Cardiac muscle cell (in vitro differentiated cells and primary cell): ENCODE data around the gene RPA3. TPM values are rescaled to one million over a fixed set of nuclear protein-coding genes. Genes with fewer than 3 reads are reported as not detected.

ENCODE experiments used
- DNase-seq, 2 donors: peaks; one replicate each; pipeline versions ENCODE4 v3.0.0 to v3.0.0-alpha.2; 2010 to 2017; ENCODE audit warnings: low read depth in 1 of 2, low spot score in 1 of 2
- H3K27ac ChIP-seq: fragments of 200-600 bp; sonication (generic); 2 replicates; pipeline ENCODE4 v1.5.1; 2016
- H3K27me3 ChIP-seq: fragments of 200-600 bp; sonication (generic); 2 replicates; pipeline ENCODE4 v1.6.0; 2016; ENCODE audit warnings: control low read depth
- H3K36me3 ChIP-seq: fragments of 200-600 bp; sonication (generic); 2 replicates; pipeline ENCODE4 v1.5.1; 2016; ENCODE audit warnings: control low read depth
- H3K4me1 ChIP-seq: fragments of 200-600 bp; sonication (generic); 2 replicates; pipeline ENCODE4 v1.8.1; 2017; ENCODE audit warnings: low read depth, mild to moderate bottlenecking, mixed run types
- H3K4me3 ChIP-seq: fragments of 200-600 bp; sonication (generic); 2 replicates; pipeline ENCODE4 v1.5.1; 2016; ENCODE audit warnings: mild to moderate bottlenecking
- H3K9me3 ChIP-seq: fragments of 200-600 bp; sonication (generic); 2 replicates; pipeline ENCODE4 v1.5.1; 2017; ENCODE audit warnings: low read depth, mild to moderate bottlenecking, control low read depth
- polyA plus RNA-seq: library from polyadenylated mRNA; unstranded; fragments of >200 nt; fragmentation: Nextera tagmentation; extraction: Ambion mirVana; gene quantifications from 2 replicates; pipeline ENCODE4 v1.2.1, GENCODE V29; 2016
- total RNA-seq: library from RNA; depleted of rRNA; stranded (reverse); fragments of >200 nt; gene quantifications from 2 replicates; pipeline ENCODE4 v1.2.3, GENCODE V29; 2016
- TF ChIP-seq, protein P1 (sequence below): IDR thresholded peaks from 2 replicates; pipeline ENCODE4 v1.5.1; 2012; ENCODE audit warnings: low read depth, mild to moderate bottlenecking, low read length

The RPA3 gene
- total and polyA plus RNA-seq, 2 experiments from 2014 or later: 16.6 to 75.8 TPM

DNA sequence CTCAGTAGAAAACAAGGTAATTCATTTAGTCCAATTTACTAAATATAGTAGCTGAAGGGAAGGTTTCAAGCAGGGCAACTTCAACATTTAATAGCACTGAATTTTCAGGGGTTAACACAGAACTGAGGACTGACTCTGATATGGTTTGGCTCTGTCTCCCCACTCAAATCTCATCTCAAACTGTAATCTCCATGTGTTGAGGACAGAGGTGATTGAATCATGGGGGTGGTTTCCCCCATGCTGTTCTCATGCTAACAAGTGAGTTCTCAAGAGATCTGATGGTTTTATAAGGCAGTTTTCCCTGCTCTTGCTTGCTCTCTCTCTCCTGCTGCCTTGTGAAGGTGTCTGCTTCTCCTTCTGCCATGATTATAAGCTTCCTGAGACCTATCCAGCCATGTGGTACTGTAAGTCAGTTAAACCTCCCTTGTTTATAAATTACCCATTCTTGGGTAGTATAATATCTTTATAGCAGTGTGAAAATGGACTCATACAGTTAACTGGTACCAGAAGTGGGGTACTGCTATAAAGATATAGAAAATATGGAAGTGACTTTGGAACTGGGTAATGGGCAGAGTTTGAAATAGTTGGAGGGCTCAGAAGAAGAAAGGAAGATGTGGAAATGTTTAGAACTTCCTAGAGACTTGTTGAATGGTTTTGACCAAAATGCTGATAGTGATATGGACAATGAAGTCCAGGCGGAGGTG lies 87.6 kb downstream of the RPA3 start:
- Histone ChIP-seq H3K36me3 (no peaks in the 10 kb centered on the region), H3K9me3 (no peaks in the 10 kb centered on the region), H3K4me3 (no peak overlapping the region), H3K27ac (no peak overlapping the region), H3K27me3 (no peaks in the 10 kb centered on the region), H3K4me1 (no peaks in the 10 kb centered on the region)
- TF ChIP-seq, protein P1, sequence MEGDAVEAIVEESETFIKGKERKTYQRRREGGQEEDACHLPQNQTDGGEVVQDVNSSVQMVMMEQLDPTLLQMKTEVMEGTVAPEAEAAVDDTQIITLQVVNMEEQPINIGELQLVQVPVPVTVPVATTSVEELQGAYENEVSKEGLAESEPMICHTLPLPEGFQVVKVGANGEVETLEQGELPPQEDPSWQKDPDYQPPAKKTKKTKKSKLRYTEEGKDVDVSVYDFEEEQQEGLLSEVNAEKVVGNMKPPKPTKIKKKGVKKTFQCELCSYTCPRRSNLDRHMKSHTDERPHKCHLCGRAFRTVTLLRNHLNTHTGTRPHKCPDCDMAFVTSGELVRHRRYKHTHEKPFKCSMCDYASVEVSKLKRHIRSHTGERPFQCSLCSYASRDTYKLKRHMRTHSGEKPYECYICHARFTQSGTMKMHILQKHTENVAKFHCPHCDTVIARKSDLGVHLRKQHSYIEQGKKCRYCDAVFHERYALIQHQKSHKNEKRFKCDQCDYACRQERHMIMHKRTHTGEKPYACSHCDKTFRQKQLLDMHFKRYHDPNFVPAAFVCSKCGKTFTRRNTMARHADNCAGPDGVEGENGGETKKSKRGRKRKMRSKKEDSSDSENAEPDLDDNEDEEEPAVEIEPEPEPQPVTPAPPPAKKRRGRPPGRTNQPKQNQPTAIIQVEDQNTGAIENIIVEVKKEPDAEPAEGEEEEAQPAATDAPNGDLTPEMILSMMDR: no peak
- DNase-seq: no peak

DNA sequence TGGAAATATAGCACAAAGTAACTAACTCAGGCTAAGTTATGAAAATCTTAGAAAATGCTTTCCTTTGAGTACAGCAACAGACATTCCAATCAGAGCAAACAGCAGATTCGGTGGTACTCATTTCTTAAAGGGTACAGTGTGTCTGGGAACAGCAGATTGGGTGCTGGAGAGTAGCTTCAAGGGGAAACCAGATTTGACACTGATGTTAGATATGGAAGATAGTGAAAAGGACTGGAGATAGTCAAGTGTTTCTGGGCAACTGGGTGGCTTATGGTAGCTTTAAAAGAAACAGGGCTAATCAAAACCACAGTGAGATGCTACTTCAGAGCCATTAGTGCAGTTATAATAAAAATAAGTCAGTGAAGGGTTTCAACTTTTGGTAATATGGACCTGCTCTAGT lies 89.9 kb downstream of the RPA3 start:
- Histone ChIP-seq H3K9me3 (no peaks in the 10 kb centered on the region), H3K27me3 (no peaks in the 10 kb centered on the region), H3K4me1 (no peaks in the 10 kb centered on the region), H3K27ac (no peak overlapping the region), H3K36me3 (no peaks in the 10 kb centered on the region), H3K4me3 (no peak overlapping the region)
- DNase-seq: no peak
- TF ChIP-seq, protein P1: no peak

DNA sequence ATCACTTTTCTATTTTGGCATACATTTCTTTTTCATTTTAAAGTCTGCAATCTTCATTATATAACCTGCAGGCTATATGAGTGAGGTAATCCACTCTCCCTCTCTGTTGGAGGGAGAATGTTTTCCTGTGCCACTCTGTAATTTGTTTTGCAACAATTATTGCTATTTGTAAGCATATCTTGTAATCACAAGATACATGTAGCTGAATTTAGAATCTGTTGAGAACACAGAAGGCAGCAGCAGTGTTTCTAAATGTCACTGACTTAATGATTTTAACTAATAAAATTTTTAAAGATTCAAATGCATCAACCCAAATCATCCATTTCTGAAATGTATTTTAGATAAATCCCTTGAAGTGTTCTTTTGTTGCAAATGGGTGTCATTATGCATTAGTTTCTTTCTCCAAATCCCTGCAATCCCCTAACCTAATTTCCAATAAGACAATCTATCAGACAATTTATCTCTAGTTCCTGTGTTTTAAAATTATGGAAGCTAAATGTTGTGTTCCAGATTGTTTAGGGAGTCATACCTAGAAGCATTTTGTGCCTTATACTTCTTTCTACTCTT lies 97.7 kb downstream of the RPA3 start:
- no peak for DNase-seq
- Histone ChIP-seq H3K4me3 (no peak overlapping the region), H3K4me1 (no peaks in the 10 kb centered on the region), H3K27ac (no peak overlapping the region), H3K27me3 (no peaks in the 10 kb centered on the region), H3K9me3 (no peaks in the 10 kb centered on the region), H3K36me3 (no peaks in the 10 kb centered on the region)
- TF ChIP-seq, protein P1: no peak

DNA sequence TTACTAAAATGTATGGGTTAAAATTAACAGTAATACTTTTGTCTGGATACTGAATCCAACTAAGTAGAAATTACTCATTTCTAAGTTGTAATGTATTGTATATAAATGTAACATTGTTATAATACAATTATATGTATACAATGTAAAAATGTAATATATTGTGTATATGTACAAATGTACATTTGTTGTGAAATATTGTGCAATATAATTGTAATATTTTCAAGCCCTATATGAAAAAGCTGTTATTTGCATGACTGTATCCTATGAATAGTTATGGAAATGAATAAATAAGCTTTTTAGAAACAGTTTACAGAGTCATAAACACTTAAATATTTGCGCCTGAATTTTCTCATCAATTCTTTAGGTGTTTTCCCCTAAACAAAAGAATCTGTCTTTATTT lies 98.2 kb downstream of the RPA3 start:
- Histone ChIP-seq H3K36me3 (no peaks in the 10 kb centered on the region), H3K4me3 (no peak overlapping the region), H3K9me3 (no peaks in the 10 kb centered on the region), H3K27me3 (no peaks in the 10 kb centered on the region), H3K27ac (no peak overlapping the region), H3K4me1 (no peaks in the 10 kb centered on the region)
- DNase-seq: no peak
- TF ChIP-seq, protein P1: no peak

DNA sequence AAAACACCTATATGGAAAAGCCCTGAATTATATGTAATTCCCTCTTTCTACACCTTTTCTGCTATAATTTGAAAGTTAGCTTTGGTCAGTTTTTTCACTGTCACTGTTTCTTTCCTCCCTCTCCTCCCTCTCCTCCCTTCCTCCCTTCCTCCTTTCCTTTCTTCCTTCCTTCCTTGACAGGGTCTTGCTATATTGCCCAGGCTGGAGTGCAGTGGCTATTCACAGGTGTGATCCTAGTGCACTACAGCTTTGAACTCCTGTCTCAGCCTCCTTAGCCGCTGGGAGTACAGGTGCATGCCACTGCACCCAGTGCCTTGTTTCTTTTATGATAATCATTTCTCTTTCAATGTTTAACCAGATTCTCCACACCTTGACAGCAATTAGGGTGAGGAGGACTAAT lies 100.0 kb downstream of the RPA3 start:
- Histone ChIP-seq H3K36me3 (no peaks in the 10 kb centered on the region), H3K27me3 (no peaks in the 10 kb centered on the region), H3K4me3 (no peak overlapping the region), H3K4me1 (no peaks in the 10 kb centered on the region), H3K27ac (no peak overlapping the region), H3K9me3 (no peaks in the 10 kb centered on the region)
- TF ChIP-seq, protein P1: no peak
- DNase-seq: no peak
